GM12801 (cell line): ENCODE data around the gene TTLL5.

Experiments used
- TF ChIP-seq, protein P1 (sequence below): IDR thresholded peaks from one replicate; pipeline ENCODE4 v1.5.1; 2011; ENCODE audit warnings: control low read depth; ENCODE audit not compliant: insufficient read length; ENCODE audit errors: extremely low read depth

TTLL5 gene

GRCh38 chr14:75660238-75660629 lies 812 bp upstream of the TTLL5 start:
- TF ChIP-seq, protein P1, sequence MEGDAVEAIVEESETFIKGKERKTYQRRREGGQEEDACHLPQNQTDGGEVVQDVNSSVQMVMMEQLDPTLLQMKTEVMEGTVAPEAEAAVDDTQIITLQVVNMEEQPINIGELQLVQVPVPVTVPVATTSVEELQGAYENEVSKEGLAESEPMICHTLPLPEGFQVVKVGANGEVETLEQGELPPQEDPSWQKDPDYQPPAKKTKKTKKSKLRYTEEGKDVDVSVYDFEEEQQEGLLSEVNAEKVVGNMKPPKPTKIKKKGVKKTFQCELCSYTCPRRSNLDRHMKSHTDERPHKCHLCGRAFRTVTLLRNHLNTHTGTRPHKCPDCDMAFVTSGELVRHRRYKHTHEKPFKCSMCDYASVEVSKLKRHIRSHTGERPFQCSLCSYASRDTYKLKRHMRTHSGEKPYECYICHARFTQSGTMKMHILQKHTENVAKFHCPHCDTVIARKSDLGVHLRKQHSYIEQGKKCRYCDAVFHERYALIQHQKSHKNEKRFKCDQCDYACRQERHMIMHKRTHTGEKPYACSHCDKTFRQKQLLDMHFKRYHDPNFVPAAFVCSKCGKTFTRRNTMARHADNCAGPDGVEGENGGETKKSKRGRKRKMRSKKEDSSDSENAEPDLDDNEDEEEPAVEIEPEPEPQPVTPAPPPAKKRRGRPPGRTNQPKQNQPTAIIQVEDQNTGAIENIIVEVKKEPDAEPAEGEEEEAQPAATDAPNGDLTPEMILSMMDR: no peak

GRCh38 chr14:75661499-75661814 lies 411 bp downstream of the TTLL5 start:
- TF ChIP-seq, protein P1: no peak

- TF ChIP-seq, protein P1: no peak
Observed at GRCh38 chr14:75662966-75663365, 1.9 kb downstream of the TTLL5 start.

DNA sequence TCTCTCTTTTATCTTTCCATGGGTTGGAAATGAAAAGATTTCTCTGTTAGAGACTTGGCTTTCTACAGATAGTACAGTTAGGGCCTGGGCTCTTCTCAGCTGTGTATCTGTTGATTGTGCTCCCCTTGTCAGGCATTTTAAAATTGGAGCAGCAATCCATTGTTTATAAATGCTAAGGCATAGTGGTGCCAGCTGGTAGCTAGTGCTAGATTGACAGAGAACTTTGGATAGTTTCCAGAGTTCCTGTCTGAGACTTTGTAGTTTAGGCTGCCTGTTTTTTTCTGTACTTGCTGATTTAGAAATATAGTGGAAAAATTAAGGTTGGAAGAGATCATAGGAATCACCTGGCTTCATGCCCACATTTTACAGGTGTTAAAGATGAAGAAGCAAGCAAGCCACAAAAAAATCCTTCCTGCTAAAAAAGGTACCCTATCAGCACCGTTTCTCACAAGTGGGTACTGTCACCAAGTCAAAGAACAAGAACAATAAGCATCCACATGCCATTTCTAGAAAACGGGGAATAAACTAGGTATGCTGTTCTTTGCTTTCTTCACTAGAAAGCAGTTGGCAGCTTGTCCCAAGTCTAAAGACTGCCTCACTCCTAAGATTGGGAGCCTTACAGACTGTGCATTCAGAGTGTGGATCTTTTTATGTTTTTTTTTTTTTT lies 6.2 kb downstream of the TTLL5 start:
- TF ChIP-seq, protein P1: no peak

GRCh38 chr14:75672605-75673192 lies 11.7 kb downstream of the TTLL5 start:
- TF ChIP-seq, protein P1: no peak

GRCh38 chr14:75673345-75674035 lies 12.4 kb downstream of the TTLL5 start:
- TF ChIP-seq, protein P1: no peak

GRCh38 chr14:75675265-75675960 lies 14.4 kb downstream of the TTLL5 start:
- TF ChIP-seq, protein P1: no peak
